HG03457 (cell line): Measurements from ENCODE around the gene FAM76B.
"Not testable (repeated sequence)": the region's sequence is repeated elsewhere in the genome, so short reads cannot be mapped to it uniquely, and the experiment has no call there.

Experiments
- ATAC-seq: cut with Tn5 transposase; IDR thresholded peaks from one replicate; pipeline ENCODE4 v1.9.1; 2021; ENCODE audit warnings: moderate number of reproducible peaks; ENCODE audit not compliant: unreplicated experiment

FAM76B gene

DNA sequence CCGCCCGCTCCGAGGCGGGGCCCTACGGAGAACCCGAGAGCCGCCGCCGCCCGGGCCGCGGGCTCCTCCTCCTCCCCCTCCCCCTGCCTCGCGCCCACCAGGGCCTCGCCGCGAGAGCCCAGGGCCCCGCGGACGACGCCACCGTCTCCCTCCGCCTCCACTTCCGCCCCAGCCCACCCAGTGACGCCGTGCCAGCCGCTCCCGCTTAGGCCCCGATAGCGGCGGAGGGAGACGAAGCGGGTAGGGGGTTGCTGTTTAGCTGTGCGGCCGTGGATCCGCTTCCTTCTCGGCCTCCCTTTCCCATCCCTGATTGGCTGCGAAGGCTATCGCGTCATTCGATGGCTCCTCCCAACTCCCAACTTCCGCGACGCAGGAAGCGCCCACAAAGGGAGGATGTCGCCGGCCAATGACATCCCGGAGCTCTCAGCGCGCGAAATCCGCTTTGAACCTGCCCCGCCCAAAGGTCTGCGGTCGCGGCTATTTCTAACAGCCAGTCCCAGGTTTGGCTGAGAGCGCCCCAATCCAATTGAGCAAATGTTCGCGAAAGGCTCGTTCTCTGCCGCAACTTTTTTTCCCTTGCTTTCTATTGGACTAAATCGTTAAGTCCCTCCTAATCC, at the start of gene FAM76B:
Gene FAM76B, minus strand, starts transcription at position 277 of the 617 bp plus-strand sequence. CDS start 304 bp downstream, outside the sequence.
- ATAC-seq = peak; percentile 74

- peak; percentile 76 for ATAC-seq
These were observed 46.3 kb upstream of the FAM76B start for GRCh38 chr11:95835768-95836488.

- ATAC-seq = no peak
These were observed 45.8 kb upstream of the FAM76B start for GRCh38 chr11:95835351-95835750.

DNA sequence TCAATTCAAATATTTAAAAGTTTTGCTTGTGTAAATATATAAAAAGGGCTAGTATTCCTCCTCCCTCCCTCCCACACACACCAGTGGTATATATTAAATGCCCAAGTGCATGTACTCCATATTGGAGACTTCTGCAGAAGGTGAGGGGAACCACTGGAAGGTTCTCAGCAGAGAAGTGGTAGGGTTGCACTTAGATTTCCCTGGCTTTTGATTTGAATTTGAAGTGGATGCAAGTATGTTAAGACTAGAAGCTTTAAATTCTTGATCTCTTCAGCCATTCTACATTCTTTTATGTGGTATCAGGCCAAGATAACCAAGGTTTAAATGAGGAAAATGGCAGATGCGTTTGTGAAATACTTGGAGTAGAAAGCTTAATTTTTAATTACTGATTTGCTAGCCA, 43.8 kb upstream of the FAM76B start:
- ATAC-seq = no peak

DNA sequence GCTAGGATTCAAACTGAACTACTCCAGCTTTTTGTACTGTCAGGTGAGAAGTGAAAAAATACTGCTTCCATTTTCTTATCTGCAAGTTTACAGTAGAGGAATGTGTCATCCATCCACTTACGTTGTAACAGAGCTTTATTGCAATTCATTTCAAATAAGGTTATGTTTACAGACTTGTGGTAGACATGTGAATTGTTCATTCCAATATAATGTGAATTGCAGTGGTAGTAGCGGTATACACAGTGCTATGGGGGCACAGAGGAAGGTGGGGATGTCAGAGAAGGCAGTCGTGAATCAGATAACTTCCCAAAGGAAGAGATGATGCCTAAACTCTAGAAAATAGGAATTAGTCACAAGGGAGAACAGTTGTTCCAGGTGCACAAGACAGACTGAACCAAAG, 43.2 kb upstream of the FAM76B start:
- ATAC-seq = no peak

GRCh38 chr11:95831198-95831883, 41.8 kb upstream of the FAM76B start:
- ATAC-seq = no peak

GRCh38 chr11:95829580-95830259, 40.1 kb upstream of the FAM76B start:
- ATAC-seq = no peak

GRCh38 chr11:95827696-95828095, 38.1 kb upstream of the FAM76B start:
- ATAC-seq = no peak

- no peak for ATAC-seq
These were observed 32.1 kb upstream of the FAM76B start for GRCh38 chr11:95821640-95822039.

DNA sequence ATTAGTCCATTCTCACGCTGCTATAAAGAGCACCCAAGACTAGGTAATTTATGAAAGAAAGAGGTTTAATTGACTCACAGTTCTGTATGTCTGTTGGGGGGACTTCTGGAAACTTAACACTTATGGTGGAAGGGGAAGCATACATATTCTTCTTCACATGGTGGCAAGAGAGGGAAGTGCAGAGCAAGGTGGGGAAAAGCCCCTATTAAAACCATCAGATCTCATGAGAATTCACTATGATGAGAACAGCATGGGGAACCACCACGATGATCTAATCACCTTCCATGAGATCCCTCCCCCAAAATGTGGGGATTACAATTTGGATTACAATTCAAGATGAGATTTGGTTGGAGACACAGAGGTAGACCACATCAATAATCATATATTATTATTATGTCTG, 26.5 kb upstream of the FAM76B start:
- peak; percentile 53 for ATAC-seq

DNA sequence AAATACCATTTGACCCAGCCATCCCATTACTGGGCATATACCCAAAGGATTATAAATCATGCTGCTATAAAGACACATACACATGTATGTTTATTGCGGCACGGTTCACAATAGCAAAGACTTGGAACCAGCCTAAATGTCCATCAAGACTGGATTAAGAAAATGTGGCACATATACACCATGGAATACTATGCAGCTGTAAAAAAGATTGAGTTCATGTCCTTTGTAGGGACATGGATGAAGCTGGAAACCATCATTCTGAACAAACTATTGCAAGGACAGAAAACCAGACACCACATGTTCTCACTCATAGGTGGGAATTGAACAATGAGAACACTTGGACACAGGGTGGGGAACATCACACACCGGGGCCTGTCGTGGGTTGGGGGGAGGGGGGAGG, 21.5 kb upstream of the FAM76B start:
- ATAC-seq = not testable (repeated sequence)

- ATAC-seq = not testable (repeated sequence)
These were observed 16.9 kb upstream of the FAM76B start for GRCh38 chr11:95806464-95806863.

GRCh38 chr11:95805869-95806268, 16.3 kb upstream of the FAM76B start:
- no peak for ATAC-seq

DNA sequence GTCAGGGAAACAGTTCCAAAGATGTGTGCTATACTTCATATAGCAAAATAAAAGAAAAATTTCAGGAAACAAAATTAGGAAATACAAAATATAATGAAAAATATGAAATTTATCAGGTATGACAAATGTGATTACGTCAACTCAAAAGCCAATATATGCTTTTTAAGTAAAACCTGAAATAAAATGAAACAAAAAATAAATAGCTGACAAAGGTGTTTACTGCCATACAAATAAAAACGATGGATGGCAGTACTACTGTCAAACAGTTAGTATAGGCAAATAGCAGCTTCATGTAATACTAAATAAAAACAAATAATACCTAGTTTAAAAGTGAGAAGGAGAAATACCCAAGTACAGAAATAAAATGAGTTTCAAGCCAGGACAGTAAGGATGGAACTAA, 14.4 kb upstream of the FAM76B start:
- ATAC-seq = no peak

DNA sequence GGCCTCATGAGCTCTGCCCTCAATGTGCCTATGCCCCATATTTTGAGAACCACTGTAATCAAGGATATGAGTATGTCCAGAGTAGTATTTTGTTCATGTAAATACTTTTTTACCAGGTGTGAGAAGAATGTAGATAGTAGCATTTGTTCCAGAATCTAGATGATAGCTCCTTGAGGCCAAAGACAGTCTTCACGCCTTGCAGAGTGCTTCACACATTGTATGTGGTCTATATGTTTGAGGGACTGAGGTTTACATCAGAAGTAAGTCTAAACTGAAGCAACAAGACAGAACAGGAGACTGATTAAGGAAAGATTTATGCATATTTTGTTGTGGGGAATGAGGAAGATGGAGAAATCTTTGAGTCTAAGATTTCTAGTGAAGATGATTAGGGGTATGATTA, 13.2 kb upstream of the FAM76B start:
- no peak for ATAC-seq

- ATAC-seq = no peak
These were observed 10.9 kb upstream of the FAM76B start for GRCh38 chr11:95800438-95800837.

DNA sequence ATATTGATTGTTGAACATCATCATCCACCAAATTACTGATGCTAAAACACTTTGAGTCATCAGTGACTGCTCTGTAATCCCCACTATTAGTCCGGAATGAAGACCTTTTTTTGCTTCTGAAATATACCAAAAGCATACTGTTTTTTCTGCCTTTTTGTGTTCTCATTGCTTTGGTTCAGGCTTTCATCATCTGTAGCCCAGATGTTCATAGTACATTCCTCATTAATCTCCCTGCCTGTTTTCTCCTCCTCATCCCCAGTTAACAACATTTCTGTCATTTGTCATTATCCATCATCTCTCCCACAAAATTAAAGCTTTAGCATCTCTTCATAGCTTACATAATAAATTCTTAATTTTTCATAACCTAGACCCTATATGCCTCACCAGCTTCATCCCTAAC, 10.0 kb upstream of the FAM76B start:
- ATAC-seq = no peak

- no peak for ATAC-seq
These were observed 6.9 kb upstream of the FAM76B start for GRCh38 chr11:95796501-95796900.

GRCh38 chr11:95795627-95796295, 6.2 kb upstream of the FAM76B start:
- ATAC-seq = no peak

- ATAC-seq = no peak
These were observed 4.5 kb upstream of the FAM76B start for GRCh38 chr11:95794086-95794485.

- ATAC-seq = no peak
These were observed 3.5 kb upstream of the FAM76B start for GRCh38 chr11:95793116-95793515.
